ENCODE data around the gene ANKRD9. TPM values are rescaled to one million over a fixed set of nuclear protein-coding genes. Genes with fewer than 3 reads are reported as not detected.

Gene ANKRD9
- total and polyA plus RNA-seq, 2 of the 13 experiments (the other 11 are each of a cell fraction or from before 2014, with no cell fraction given), result 10.0 to 15.0 TPM

DNA sequence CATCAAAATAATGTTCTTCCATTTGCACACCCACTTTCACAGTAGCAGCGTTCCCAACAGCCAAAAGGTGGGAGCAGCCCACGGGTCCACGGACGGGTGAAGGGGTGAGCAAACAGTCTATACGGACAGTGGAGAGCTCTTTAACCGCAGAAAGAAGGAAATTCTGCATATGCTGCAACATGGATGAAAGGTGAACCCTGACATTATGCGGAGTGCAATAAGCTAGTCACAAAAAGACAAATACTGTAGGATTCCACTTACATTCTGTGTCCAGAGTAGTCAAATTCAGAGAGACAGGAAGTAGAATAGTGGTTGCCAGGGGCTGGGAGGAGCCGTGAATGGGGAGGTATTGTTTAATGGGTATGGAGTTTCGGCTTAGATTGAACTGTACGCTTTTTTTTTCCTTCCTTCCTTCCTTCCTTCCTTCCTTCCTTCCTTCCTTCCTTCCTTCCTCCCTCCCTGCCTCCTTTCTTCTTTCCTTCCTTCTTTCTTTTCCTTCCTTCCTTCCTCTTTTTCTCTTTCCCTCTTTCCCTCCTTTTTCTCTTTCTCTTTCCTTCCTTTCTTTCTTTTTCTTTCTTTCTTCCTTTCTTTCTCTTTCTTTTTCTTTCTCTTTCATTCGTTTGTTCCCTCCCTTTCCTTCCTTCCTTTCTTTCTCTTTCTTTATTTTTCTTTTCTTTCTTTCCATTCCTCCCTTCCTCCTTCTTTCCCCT, 15.8 kb upstream of the ANKRD9 start (continued):
- TF ChIP-seq GLI4 (CRISPR knock-in tag; IDR thresholded peaks at IDR 0.05; ENCODE audit: borderline replicate concordance) (no peak), NFE2 (CRISPR knock-in tag; IDR thresholded peaks at IDR 0.05) (no peak)

DNA sequence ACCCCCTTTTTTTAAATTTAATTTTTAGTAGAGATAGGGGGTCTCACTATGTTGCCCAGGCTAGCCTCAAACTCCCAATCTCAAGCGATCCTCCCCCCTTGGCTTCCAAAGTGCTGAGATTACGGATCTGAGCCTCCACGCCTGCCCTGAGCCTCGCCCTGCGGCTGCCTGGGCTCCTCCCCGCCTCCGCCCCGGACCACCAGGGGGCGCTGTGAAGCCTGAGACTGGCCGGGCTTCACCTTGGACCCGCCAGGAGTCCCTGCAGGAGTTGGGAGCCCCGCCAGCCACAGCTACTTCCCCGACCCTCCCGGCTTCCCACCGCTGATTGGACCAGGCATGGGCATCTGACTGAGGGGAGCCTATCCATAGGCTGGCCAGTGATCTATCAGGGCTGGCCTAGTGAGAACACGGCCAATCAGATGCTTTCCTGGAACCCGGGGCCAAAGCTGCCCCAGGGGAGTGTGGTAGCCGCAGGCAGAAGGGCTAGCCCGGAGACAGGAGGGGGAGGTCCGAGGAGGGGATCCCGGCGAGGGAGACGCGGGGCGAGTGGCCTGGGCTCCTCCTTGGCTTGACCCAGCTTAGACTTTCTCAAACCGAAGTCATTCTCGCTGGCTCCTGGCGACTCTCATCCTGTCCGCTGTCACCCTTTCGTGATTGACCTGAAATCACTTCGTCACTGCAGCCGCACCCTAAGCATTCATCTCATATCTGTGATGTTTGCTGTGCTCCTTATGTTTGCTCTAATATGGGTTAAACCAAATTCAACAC, 15.1 kb upstream of the ANKRD9 start:
- ChIA-PET POLR2A (interaction anchor here (0.7 to 2.7 kb wide), 17 partner anchors 13 to 398 kb away, joined by 3 to 102 read pairs (median 6); partner anchors contain the start of genes AMN and ANKRD9), CTCF (ENCODE audit: low intra/inter-chr PET ratio, low total read pairs) (interaction anchor here (0.8 to 1.4 kb wide), 2 partner anchors 66 to 69 kb away, joined by 5 to 9 read pairs; partner anchors contain the start of gene RCOR1)
- Histone ChIP-seq H3K9me3 (ENCODE audit: low read length) (no peaks in the 10 kb centered on the region), H4K20me1 (ENCODE audit: insufficient read depth, low read length) (no peaks in the 10 kb centered on the region), H3K4me1 (ENCODE audit: insufficient read depth, low read length) (peaks cover 38% of the 10 kb centered on the region), H2AFZ (ENCODE audit: low read length) (peak overlapping the region; percentile 58), H3K4me3 (replicated peaks in 1 of 3; ENCODE audit: insufficient read depth in 1 of 3, low read depth in 2 of 3, low read length in 3 of 3) (peak overlapping the region; percentile 72 to 81 (median 75)), H3K27me3 (ENCODE audit: control insufficient read depth in 1 of 2, insufficient read depth in 2 of 2, low read length in 2 of 2) (no peaks in the 10 kb centered on the region; a peak in 1 of 5 replicates), H3K79me2 (ENCODE audit: insufficient read depth, low read length) (no peaks in the 10 kb centered on the region), H3K27ac (ENCODE audit: extremely low read length, insufficient read depth, low read length) (peak overlapping the region; percentile 57), H3K4me2 (ENCODE audit: low read depth, low read length) (peak overlapping the region; percentile 99), H3K36me3 (replicated peaks in 1 of 2; ENCODE audit: control insufficient read depth in 1 of 2, insufficient read depth in 2 of 2, low read length in 2 of 2) (no peaks in the 10 kb centered on the region), H3K9ac (ENCODE audit: insufficient read depth, low read depth, low read length) (peak overlapping the region; percentile 55)
- 0% methylated on average over 9 of the region's 32 CpGs for WGBS (ENCODE audit: low lambda C conversion rate)
- no TSS peak for BruUV-seq (replicated peaks)
- DNase-seq (ENCODE audit: low spot score), result peak; percentile 96
- in situ Hi-C loops (cut with HindIII; ENCODE audit: extremely low pct_ligation_motif_present, low pct_unique_long_range_greater_than_20kb), result no loop called here
- FAIRE-seq, result peak; percentile 99
- intact Hi-C loops (cut with micrococcal nuclease; ENCODE audit: unreplicated experiment), result loop anchor here (1.0 to 5.0 kb wide), 2 partner anchors 70 to 158 kb away; no protein-coding TSS in a partner anchor
- ATAC-seq, result peak; percentile 99
- peak; percentile 72 for TF ChIP-seq THAP11 (CRISPR knock-in tag; IDR thresholded peaks at IDR 0.05)
- 0 out of 2 replicates have a peak, but pooled peaks have one; percentile 74 for TF ChIP-seq ZNF678 (CRISPR knock-in tag; IDR thresholded peaks at IDR 0.05)
- TF ChIP-seq ZIK1 (CRISPR knock-in tag; IDR thresholded peaks at IDR 0.05; ENCODE audit: borderline replicate concordance, low read depth), result peak; percentile 30; the same call in 1 of the 2 replicates
- TF ChIP-seq ISX (CRISPR knock-in tag; conservative IDR thresholded peaks at IDR 0.05), result no peak
- TF ChIP-seq, protein P1, sequence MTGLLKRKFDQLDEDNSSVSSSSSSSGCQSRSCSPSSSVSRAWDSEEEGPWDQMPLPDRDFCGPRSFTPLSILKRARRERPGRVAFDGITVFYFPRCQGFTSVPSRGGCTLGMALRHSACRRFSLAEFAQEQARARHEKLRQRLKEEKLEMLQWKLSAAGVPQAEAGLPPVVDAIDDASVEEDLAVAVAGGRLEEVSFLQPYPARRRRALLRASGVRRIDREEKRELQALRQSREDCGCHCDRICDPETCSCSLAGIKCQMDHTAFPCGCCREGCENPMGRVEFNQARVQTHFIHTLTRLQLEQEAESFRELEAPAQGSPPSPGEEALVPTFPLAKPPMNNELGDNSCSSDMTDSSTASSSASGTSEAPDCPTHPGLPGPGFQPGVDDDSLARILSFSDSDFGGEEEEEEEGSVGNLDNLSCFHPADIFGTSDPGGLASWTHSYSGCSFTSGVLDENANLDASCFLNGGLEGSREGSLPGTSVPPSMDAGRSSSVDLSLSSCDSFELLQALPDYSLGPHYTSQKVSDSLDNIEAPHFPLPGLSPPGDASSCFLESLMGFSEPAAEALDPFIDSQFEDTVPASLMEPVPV (CRISPR knock-in tag; IDR thresholded peaks at IDR 0.05), result peak; percentile 14; the same call in 1 of the 2 replicates
- TF ChIP-seq, protein P2, sequence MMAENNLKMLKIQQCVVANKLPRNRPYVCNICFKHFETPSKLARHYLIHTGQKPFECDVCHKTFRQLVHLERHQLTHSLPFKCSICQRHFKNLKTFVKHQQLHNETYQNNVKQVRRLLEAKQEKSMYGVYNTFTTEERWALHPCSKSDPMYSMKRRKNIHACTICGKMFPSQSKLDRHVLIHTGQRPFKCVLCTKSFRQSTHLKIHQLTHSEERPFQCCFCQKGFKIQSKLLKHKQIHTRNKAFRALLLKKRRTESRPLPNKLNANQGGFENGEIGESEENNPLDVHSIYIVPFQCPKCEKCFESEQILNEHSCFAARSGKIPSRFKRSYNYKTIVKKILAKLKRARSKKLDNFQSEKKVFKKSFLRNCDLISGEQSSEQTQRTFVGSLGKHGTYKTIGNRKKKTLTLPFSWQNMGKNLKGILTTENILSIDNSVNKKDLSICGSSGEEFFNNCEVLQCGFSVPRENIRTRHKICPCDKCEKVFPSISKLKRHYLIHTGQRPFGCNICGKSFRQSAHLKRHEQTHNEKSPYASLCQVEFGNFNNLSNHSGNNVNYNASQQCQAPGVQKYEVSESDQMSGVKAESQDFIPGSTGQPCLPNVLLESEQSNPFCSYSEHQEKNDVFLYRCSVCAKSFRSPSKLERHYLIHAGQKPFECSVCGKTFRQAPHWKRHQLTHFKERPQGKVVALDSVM (CRISPR knock-in tag; IDR thresholded peaks at IDR 0.05), result peak; percentile 92
- TF ChIP-seq ZNF776 (CRISPR knock-in tag; IDR thresholded peaks at IDR 0.05), result no peak; the same call in 1 of the 2 replicates
- TF ChIP-seq, protein P3, sequence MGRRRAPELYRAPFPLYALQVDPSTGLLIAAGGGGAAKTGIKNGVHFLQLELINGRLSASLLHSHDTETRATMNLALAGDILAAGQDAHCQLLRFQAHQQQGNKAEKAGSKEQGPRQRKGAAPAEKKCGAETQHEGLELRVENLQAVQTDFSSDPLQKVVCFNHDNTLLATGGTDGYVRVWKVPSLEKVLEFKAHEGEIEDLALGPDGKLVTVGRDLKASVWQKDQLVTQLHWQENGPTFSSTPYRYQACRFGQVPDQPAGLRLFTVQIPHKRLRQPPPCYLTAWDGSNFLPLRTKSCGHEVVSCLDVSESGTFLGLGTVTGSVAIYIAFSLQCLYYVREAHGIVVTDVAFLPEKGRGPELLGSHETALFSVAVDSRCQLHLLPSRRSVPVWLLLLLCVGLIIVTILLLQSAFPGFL (CRISPR knock-in tag; IDR thresholded peaks at IDR 0.05), result no peak
- TF ChIP-seq RXRB (CRISPR knock-in tag; IDR thresholded peaks at IDR 0.05; ENCODE audit: borderline replicate concordance), result peak; percentile 72; the same call in 1 of the 2 replicates
- peak; percentile 50; the same call in 1 of the 2 replicates for TF ChIP-seq HOXA3 (CRISPR knock-in tag; IDR thresholded peaks at IDR 0.05)
- peak; percentile 81 for TF ChIP-seq SAP130 (CRISPR knock-in tag; IDR thresholded peaks at IDR 0.05; ENCODE audit: low read depth)
- TF ChIP-seq NFKBIZ (CRISPR knock-in tag; IDR thresholded peaks at IDR 0.05), result peak; percentile 23; the same call in 1 of the 2 replicates
- TF ChIP-seq RARA (CRISPR knock-in tag; IDR thresholded peaks at IDR 0.05), result peak; percentile 43; the same call in 1 of the 2 replicates
- TF ChIP-seq ATAD3A (CRISPR knock-in tag; IDR thresholded peaks at IDR 0.05), result no peak
- no peak for TF ChIP-seq HMGA1 (CRISPR knock-in tag; conservative IDR thresholded peaks at IDR 0.05)
